SK-N-SH (cell line): ENCODE measurements around the gene CC2D2A. TPM values are rescaled to one million over a fixed set of nuclear protein-coding genes. Genes with fewer than 3 reads are reported as not detected.

Experiments
- CTCF ChIA-PET: fragments of 300-600, 350-600 bp; formaldehyde crosslinking; extraction: SDS; loops from one replicate; lab custom pipeline; 2021; lab: Yijun Ruan, JAX
- POLR2A ChIA-PET: fragments of 350-600 bp; sonication (Branson Sonifier 250); formaldehyde crosslinking; extraction: SDS; loops from one replicate; lab custom pipeline; 2020; ENCODE audit warnings: antibody characterized with exemption, inconsistent platforms; lab: Yijun Ruan, JAX
- DNase-seq: peaks from one replicate; pipeline ENCODE4 v3.0.0; 2012
- H2AFZ ChIP-seq: fragments of 200-600 bp; sonication (generic); 2 replicates; pipeline ENCODE4 v1.8.1; 2016; ENCODE audit warnings: antibody characterized with exemption, mild to moderate bottlenecking, low read depth
- H3F3A ChIP-seq: fragments of 200-600 bp; sonication (generic); replicated peaks from 2 replicates; pipeline ENCODE3; 2016; ENCODE audit warnings: antibody characterized with exemption, mild to moderate bottlenecking; ENCODE audit not compliant: insufficient read depth
- H3K27ac ChIP-seq, 2 experiments: fragments of 200-500 bp in 1 of 2; fragments of 200-600 bp in 1 of 2; sonication (Bioruptor generic) in 1 of 2; sonication (generic), shearing (Covaris generic) in 1 of 2; 2 replicates each; pipeline versions ENCODE4 v1.5.1 to v1.6.1; 2014 to 2016; ENCODE audit warnings: low read depth in 2 of 2, inconsistent platforms in 1 of 2, low read length in 1 of 2, mild to moderate bottlenecking in 1 of 2, mixed read lengths in 1 of 2
- H3K27me3 ChIP-seq: fragments of 200-600 bp; sonication (generic), shearing (Covaris generic); 2 replicates; pipeline ENCODE4 v1.6.1; 2016; ENCODE audit warnings: mixed run types; ENCODE audit not compliant: insufficient read depth
- H3K36me3 ChIP-seq, 2 experiments: fragments of 200-500 bp in 1 of 2; fragments of 200-600 bp in 1 of 2; sonication (Bioruptor generic) in 1 of 2; sonication (generic) in 1 of 2; replicated peaks in 1 of 2; 2 replicates each; pipeline versions ENCODE3 to v1.5.1; 2014 to 2016; ENCODE audit warnings: low read length in 1 of 2, mild to moderate bottlenecking in 1 of 2; ENCODE audit not compliant: insufficient read depth in 2 of 2, control insufficient read depth in 1 of 2
- H3K4me1 ChIP-seq, 2 experiments: fragments of 200-500 bp in 1 of 2; fragments of 200-600 bp in 1 of 2; sonication (Bioruptor generic) in 1 of 2; sonication (generic), shearing (Covaris generic) in 1 of 2; 2 replicates each; pipeline versions ENCODE4 v1.5.1 to v1.6.1; 2014 to 2016; ENCODE audit warnings: low read depth in 1 of 2, low read length in 1 of 2, mixed run types in 1 of 2; ENCODE audit not compliant: insufficient read depth in 2 of 2, control insufficient read depth in 1 of 2
- H3K4me2 ChIP-seq: fragments of 200-600 bp; sonication (generic), shearing (Covaris generic); 2 replicates; pipeline ENCODE4 v1.6.1; 2017; ENCODE audit warnings: mixed run types
- H3K4me3 ChIP-seq, 2 experiments: fragments of 200-500 bp in 1 of 2; fragments of 200-600 bp in 1 of 2; sonication (Bioruptor generic) in 1 of 2; sonication (generic), shearing (Covaris generic) in 1 of 2; 2 replicates each; pipeline versions ENCODE4 v1.5.1 to v1.8.1; 2014 to 2016; ENCODE audit warnings: low read depth in 2 of 2, inconsistent platforms in 1 of 2, low read length in 1 of 2, mild to moderate bottlenecking in 1 of 2, mixed read lengths in 1 of 2, moderate library complexity in 1 of 2
- H3K79me2 ChIP-seq: fragments of 200-600 bp; sonication (generic); 2 replicates; pipeline ENCODE4 v1.8.1; 2017; ENCODE audit warnings: mild to moderate bottlenecking; ENCODE audit not compliant: insufficient read depth
- H3K9ac ChIP-seq: fragments of 200-600 bp; sonication (generic); 2 replicates; pipeline ENCODE4 v1.6.1; 2017; ENCODE audit warnings: mixed run types
- H3K9me2 ChIP-seq: fragments of 200-600 bp; sonication (generic); 2 replicates; pipeline ENCODE4 v1.6.1; 2017; ENCODE audit warnings: mixed run types
- H3K9me3 ChIP-seq: fragments of 200-600 bp; sonication (generic); 2 replicates; pipeline ENCODE4 v1.6.1; 2017; ENCODE audit warnings: mixed run types, mild to moderate bottlenecking, moderate library complexity
- H4K20me1 ChIP-seq: fragments of 200-600 bp; sonication (generic); 2 replicates; pipeline ENCODE4 v1.6.1; 2017; ENCODE audit warnings: mild to moderate bottlenecking, mixed run types; ENCODE audit not compliant: insufficient read depth
- CHD2 ChIP-seq: fragments of 150-350 bp; IDR thresholded peaks from 2 replicates; pipeline ENCODE4 v1.6.1; 2018; ENCODE audit warnings: low read length; ENCODE audit not compliant: partially characterized antibody
- EP300 ChIP-seq, 2 experiments: IDR thresholded peaks; 2 replicates each; pipeline versions ENCODE4 v1.4.0 to v1.6.1; 2012; ENCODE audit warnings: borderline replicate concordance in 1 of 2, low read depth in 1 of 2, low read length in 1 of 2
- FOSL2 ChIP-seq: IDR thresholded peaks from 2 replicates; pipeline ENCODE4 v1.4.0; 2012; ENCODE audit warnings: low read depth, mild to moderate bottlenecking, moderate library complexity, borderline replicate concordance
- FOXJ3 ChIP-seq: sonication (generic); formaldehyde crosslinking; IDR thresholded peaks from 2 replicates; pipeline ENCODE4 v1.5.1; 2020; ENCODE audit warnings: mild to moderate bottlenecking, missing genetic modification reagents
- FOXM1 ChIP-seq: IDR thresholded peaks from 2 replicates; pipeline ENCODE4 v1.4.0; 2012; ENCODE audit warnings: low read depth, mild to moderate bottlenecking
- GABPA ChIP-seq: IDR thresholded peaks from 2 replicates; pipeline ENCODE4 v1.4.0; 2012; ENCODE audit warnings: low read depth, mild to moderate bottlenecking
- GATA2 ChIP-seq: sonication (generic); formaldehyde crosslinking; IDR thresholded peaks from 2 replicates; pipeline ENCODE4 v1.5.0; 2020; ENCODE audit warnings: mild to moderate bottlenecking, missing genetic modification reagents
- MEF2A ChIP-seq: IDR thresholded peaks from 2 replicates; pipeline ENCODE4 v1.4.0; 2012; ENCODE audit warnings: low read depth, borderline replicate concordance
- NRF1 ChIP-seq: IDR thresholded peaks from 2 replicates; pipeline ENCODE4 v1.6.1; 2012; ENCODE audit warnings: low read depth, mild to moderate bottlenecking, low read length
- POLR2AphosphoS5 ChIP-seq: IDR thresholded peaks from 2 replicates; pipeline ENCODE4 v1.6.1; 2012; ENCODE audit warnings: low read depth, low read length
- RXRA ChIP-seq: IDR thresholded peaks from 2 replicates; pipeline ENCODE4 v1.4.0; 2012; ENCODE audit warnings: low read depth, mild to moderate bottlenecking, borderline replicate concordance
- SIN3A ChIP-seq: IDR thresholded peaks from 2 replicates; pipeline ENCODE4 v1.6.1; 2012; ENCODE audit warnings: low read depth, mild to moderate bottlenecking, low read length, moderate library complexity, borderline replicate concordance
- SMC3 ChIP-seq: IDR thresholded peaks from 2 replicates; pipeline ENCODE4 v1.6.1; 2012; ENCODE audit warnings: low read depth, low read length, improper control_type of control experiment
- TAF1 ChIP-seq: IDR thresholded peaks from 2 replicates; pipeline ENCODE4 v1.6.1; 2012; ENCODE audit warnings: low read depth, mild to moderate bottlenecking, low read length, moderate library complexity, borderline replicate concordance
- TCF12 ChIP-seq: IDR thresholded peaks from 2 replicates; pipeline ENCODE4 v1.4.0; 2012
- WGBS: methylation state at CpG from one replicate; pipeline ENCODE4 v1.1.6; 2017; ENCODE audit warnings: low lambda C conversion rate; 5-methylcytosine and 5-hydroxymethylcytosine counted together
- polyA plus RNA-seq, 3 experiments: library from polyadenylated mRNA; depleted of rRNA; stranded (reverse); fragments of >200 nt; gene quantifications; 2 replicates each; pipeline ENCODE4 v1.2.3, GENCODE V29; 2012
- TF ChIP-seq, protein P1 (sequence below): IDR thresholded peaks from 2 replicates; pipeline ENCODE4 v1.4.0; 2012; ENCODE audit warnings: low read depth, borderline replicate concordance
- TF ChIP-seq, protein P2 (sequence below): fragments of 150-350 bp; IDR thresholded peaks from 2 replicates; pipeline ENCODE4 v1.6.1; 2017; ENCODE audit warnings: antibody characterized with exemption, low read length, low read depth, borderline replicate concordance
- TF ChIP-seq, protein P3 (sequence below): fragments of 200-600 bp; sonication (generic); IDR thresholded peaks from 2 replicates; pipeline ENCODE4 v1.6.1; 2017; ENCODE audit warnings: antibody characterized with exemption, mild to moderate bottlenecking, moderate library complexity
- TF ChIP-seq, protein P4 (sequence below): IDR thresholded peaks from 2 replicates; pipeline ENCODE4 v1.4.0; 2012; ENCODE audit warnings: low read depth
- TF ChIP-seq, protein P5 (sequence below): IDR thresholded peaks from 2 replicates; pipeline ENCODE4; 2012

CC2D2A gene
- polyA plus RNA-seq, 1 of the 3 experiments (the other 2 are of a cell fraction), result 17.8 TPM

DNA sequence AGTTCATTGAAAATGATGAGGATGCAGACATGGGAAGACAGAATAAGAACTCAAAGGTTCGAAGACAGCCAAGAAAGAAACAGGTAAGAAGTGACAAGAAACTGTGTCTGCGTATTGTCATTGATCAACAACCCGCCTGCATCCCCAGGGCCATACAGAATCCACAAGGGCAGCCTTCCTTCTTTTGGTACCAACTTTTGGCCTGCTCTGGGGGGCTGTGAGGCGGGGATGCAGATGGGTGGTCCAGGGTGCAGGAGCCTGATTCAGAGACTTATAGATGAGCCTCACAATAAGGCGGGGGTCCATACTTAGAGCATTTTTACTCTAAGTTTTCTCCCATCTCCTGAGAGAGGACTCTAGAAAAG is 9.0 kb downstream of the CC2D2A start:
- 51% methylated on average over 5 of the region's 5 CpGs for WGBS
- 0 out of 2 replicates have a peak overlapping the region, but pooled peaks have one; percentile 77 for H3K4me2 ChIP-seq

More for the DNA sequence above, 9.0 kb downstream of the CC2D2A start:
- Histone ChIP-seq H3K79me2 (no peaks in the 10 kb centered on the region), H3K4me1 (peaks cover 10% of the 10 kb centered on the region in 2 experiments; a peak in 3 of 4 replicates), H3K27ac (peak overlapping the region in 1 of 2 experiments; percentile 93; a peak in 2 of 4 replicates), H3K36me3 (peaks cover 5 to 13% of the 10 kb centered on the region in 2 experiments), H3K27me3 (no peaks in the 10 kb centered on the region), H3K9me3 (no peaks in the 10 kb centered on the region), H3K4me3 (peak overlapping the region in 1 of 2 experiments; percentile 55; a peak in 2 of 4 replicates), H2AFZ (no peak overlapping the region; the same call in 1 of the 2 replicates), H4K20me1 (no peaks in the 10 kb centered on the region), H3K9me2 (no peaks in the 10 kb centered on the region), H3F3A (no peaks in the 10 kb centered on the region), H3K9ac (no peak overlapping the region)
- TF ChIP-seq SMC3 (no peak), NRF1 (no peak), FOXM1 (no peak), GATA2 (no peak), POLR2AphosphoS5 (no peak), FOSL2 (no peak), MEF2A (no peak), GABPA (no peak), RXRA (no peak), CHD2 (no peak), EP300 (IDR thresholded peaks at IDR 0.05; ENCODE audit: borderline replicate concordance in 1 of 2, low read depth in 1 of 2, low read length in 1 of 2) (no peak), FOXJ3 (CRISPR knock-in tag) (no peak), TCF12 (no peak), SIN3A (no peak), TAF1 (no peak)
- TF ChIP-seq, protein P1, sequence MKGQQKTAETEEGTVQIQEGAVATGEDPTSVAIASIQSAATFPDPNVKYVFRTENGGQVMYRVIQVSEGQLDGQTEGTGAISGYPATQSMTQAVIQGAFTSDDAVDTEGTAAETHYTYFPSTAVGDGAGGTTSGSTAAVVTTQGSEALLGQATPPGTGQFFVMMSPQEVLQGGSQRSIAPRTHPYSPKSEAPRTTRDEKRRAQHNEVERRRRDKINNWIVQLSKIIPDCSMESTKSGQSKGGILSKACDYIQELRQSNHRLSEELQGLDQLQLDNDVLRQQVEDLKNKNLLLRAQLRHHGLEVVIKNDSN, result no peak
- TF ChIP-seq, protein P2, sequence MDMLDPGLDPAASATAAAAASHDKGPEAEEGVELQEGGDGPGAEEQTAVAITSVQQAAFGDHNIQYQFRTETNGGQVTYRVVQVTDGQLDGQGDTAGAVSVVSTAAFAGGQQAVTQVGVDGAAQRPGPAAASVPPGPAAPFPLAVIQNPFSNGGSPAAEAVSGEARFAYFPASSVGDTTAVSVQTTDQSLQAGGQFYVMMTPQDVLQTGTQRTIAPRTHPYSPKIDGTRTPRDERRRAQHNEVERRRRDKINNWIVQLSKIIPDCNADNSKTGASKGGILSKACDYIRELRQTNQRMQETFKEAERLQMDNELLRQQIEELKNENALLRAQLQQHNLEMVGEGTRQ, result no peak
- TF ChIP-seq, protein P3, sequence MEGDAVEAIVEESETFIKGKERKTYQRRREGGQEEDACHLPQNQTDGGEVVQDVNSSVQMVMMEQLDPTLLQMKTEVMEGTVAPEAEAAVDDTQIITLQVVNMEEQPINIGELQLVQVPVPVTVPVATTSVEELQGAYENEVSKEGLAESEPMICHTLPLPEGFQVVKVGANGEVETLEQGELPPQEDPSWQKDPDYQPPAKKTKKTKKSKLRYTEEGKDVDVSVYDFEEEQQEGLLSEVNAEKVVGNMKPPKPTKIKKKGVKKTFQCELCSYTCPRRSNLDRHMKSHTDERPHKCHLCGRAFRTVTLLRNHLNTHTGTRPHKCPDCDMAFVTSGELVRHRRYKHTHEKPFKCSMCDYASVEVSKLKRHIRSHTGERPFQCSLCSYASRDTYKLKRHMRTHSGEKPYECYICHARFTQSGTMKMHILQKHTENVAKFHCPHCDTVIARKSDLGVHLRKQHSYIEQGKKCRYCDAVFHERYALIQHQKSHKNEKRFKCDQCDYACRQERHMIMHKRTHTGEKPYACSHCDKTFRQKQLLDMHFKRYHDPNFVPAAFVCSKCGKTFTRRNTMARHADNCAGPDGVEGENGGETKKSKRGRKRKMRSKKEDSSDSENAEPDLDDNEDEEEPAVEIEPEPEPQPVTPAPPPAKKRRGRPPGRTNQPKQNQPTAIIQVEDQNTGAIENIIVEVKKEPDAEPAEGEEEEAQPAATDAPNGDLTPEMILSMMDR, result no peak
- TF ChIP-seq, protein P4, sequence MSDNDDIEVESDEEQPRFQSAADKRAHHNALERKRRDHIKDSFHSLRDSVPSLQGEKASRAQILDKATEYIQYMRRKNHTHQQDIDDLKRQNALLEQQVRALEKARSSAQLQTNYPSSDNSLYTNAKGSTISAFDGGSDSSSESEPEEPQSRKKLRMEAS, result no peak
- TF ChIP-seq, protein P5, sequence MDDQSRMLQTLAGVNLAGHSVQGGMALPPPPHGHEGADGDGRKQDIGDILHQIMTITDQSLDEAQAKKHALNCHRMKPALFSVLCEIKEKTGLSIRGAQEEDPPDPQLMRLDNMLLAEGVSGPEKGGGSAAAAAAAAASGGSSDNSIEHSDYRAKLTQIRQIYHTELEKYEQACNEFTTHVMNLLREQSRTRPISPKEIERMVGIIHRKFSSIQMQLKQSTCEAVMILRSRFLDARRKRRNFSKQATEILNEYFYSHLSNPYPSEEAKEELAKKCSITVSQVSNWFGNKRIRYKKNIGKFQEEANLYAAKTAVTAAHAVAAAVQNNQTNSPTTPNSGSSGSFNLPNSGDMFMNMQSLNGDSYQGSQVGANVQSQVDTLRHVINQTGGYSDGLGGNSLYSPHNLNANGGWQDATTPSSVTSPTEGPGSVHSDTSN, result no peak
- CTCF ChIA-PET, result interaction anchor here (0.9 to 3.2 kb wide), 15 partner anchors 20 to 1819 kb away, joined by 3 to 23 read pairs (median 5); partner anchors contain the start of gene FAM200B
- no peak for DNase-seq
- POLR2A ChIA-PET, result interaction anchor here (0.7 to 1.5 kb wide), 7 partner anchors 9 to 477 kb away, joined by 3 to 23 read pairs (median 4); partner anchors contain the start of genes CC2D2A, FAM200B and FBXL5
